ENCODE results near the gene DPYD.

- TF ChIP-seq ATF6 (CRISPR knock-in tag; IDR thresholded peaks at IDR 0.05) (no peak), SMAD3 (CRISPR knock-in tag; IDR thresholded peaks at IDR 0.05; ENCODE audit: borderline replicate concordance) (no peak), CTCF (IDR thresholded peaks at IDR 0.05) (no peak), TEAD4 (CRISPR knock-in tag; IDR thresholded peaks at IDR 0.05) (no peak), TCF7 (CRISPR knock-in tag; IDR thresholded peaks at IDR 0.05; ENCODE audit: low read depth) (no peak)
Measured at GRCh38 chr1:97151651-97152050, 769.2 kb downstream of the DPYD start.

Data from WTC11 (cell line).